Loucy (cell line): Measurements from ENCODE around the gene GLI1.

ENCODE experiments used
- H2AFZ ChIP-seq: fragments of 200-600 bp; sonication (generic); 2 replicates; pipeline ENCODE4 v1.6.0; 2016; ENCODE audit warnings: antibody characterized with exemption, mild to moderate bottlenecking, low read length, moderate library complexity
- H3F3A ChIP-seq: fragments of 200-600 bp; 2 replicates; pipeline ENCODE4 v1.6.0; 2016; ENCODE audit warnings: antibody characterized with exemption, low read depth, mild to moderate bottlenecking
- H3K27me3 ChIP-seq: fragments of 200-600 bp; sonication (generic); 2 replicates; pipeline ENCODE4 v1.6.1; 2014; ENCODE audit warnings: low read length, mild to moderate bottlenecking; ENCODE audit not compliant: insufficient read depth, poor library complexity, severe bottlenecking
- H3K36me3 ChIP-seq: fragments of 200-600 bp; sonication (generic); 2 replicates; pipeline ENCODE4 v1.6.1; 2016; ENCODE audit warnings: low read length; ENCODE audit not compliant: insufficient read depth
- H3K4me1 ChIP-seq: fragments of 200-600 bp; sonication (generic); 2 replicates; pipeline ENCODE4 v1.5.1; 2014; ENCODE audit warnings: low read length, mild to moderate bottlenecking; ENCODE audit not compliant: insufficient read depth, poor library complexity, severe bottlenecking
- H3K4me2 ChIP-seq: fragments of 200-600 bp; sonication (generic); 2 replicates; pipeline ENCODE4 v1.6.0; 2014; ENCODE audit warnings: antibody characterized with exemption, low read length, low read depth, mild to moderate bottlenecking; ENCODE audit not compliant: poor library complexity, severe bottlenecking
- H3K4me3 ChIP-seq: fragments of 200-600 bp; sonication (generic); 2 replicates; pipeline ENCODE4 v1.5.1; 2014; ENCODE audit warnings: low read length, mild to moderate bottlenecking, mixed read lengths; ENCODE audit not compliant: poor library complexity, severe bottlenecking
- H3K79me2 ChIP-seq: fragments of 200-600 bp; sonication (generic); 2 replicates; pipeline ENCODE4 v1.6.1; 2014; ENCODE audit warnings: low read length; ENCODE audit not compliant: insufficient read depth
- H3K9ac ChIP-seq: fragments of 200-600 bp; sonication (generic); 2 replicates; pipeline ENCODE4 v1.6.0; 2014; ENCODE audit warnings: mild to moderate bottlenecking, low read depth, low read length, moderate library complexity; ENCODE audit not compliant: poor library complexity, severe bottlenecking
- H3K9me2 ChIP-seq: fragments of 200-600 bp; sonication (generic); replicated peaks from 2 replicates; pipeline ENCODE4 v1.6.1; 2016; ENCODE audit warnings: low read depth, low read length, mixed read lengths
- H3K9me3 ChIP-seq: fragments of 200-600 bp; sonication (generic); 2 replicates; pipeline ENCODE4 v1.6.1; 2014; ENCODE audit warnings: mild to moderate bottlenecking, antibody characterized with exemption, low read length, low read depth; ENCODE audit not compliant: insufficient read depth
- H4K20me1 ChIP-seq: fragments of 200-600 bp; sonication (generic); 2 replicates; pipeline ENCODE4 v1.6.0; 2014; ENCODE audit warnings: antibody characterized with exemption, low read length, mild to moderate bottlenecking; ENCODE audit not compliant: insufficient read depth, poor library complexity, severe bottlenecking
- EZH2phosphoT487 ChIP-seq: fragments of 200-600 bp; IDR thresholded peaks from 2 replicates; pipeline ENCODE4 v1.6.1; 2018; ENCODE audit warnings: antibody characterized with exemption, mild to moderate bottlenecking, moderate library complexity, borderline replicate concordance
- TF ChIP-seq, protein P1 (sequence below): fragments of 200-600 bp; sonication (generic); conservative IDR thresholded peaks from 2 replicates; pipeline ENCODE4 v1.5.1; 2014; ENCODE audit warnings: mild to moderate bottlenecking, antibody characterized with exemption, low read length

GLI1 gene

DNA sequence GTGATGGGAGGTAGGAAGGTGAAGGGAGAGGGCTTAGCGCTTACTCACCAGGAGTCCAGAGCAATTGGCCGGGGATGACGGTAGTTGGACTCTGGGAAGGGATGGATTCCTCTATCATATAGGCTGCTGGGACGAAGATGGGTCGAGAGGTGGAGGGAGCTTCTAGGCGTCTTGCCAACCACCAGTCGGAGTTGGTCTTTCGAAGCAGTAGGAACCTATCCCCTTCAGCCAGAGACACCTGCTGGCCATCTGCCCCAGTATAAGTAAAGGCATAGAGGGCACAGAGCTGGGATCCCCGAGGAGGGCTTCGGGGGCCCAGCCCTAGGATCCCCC, 19.4 kb downstream of the GLI1 start:
- Histone ChIP-seq H3F3A (peaks cover 8% of the 10 kb centered on the region; the same call in 1 of the 2 replicates), H3K36me3 (peaks cover 3% of the 10 kb centered on the region; the same call in 1 of the 2 replicates), H3K27me3 (no peaks in the 10 kb centered on the region), H3K79me2 (peaks cover 50% of the 10 kb centered on the region), H4K20me1 (no peaks in the 10 kb centered on the region), H3K9ac (peak overlapping the region; percentile 86), H2AFZ (no peak overlapping the region), H3K4me1 (peaks cover 64% of the 10 kb centered on the region), H3K9me3 (no peaks in the 10 kb centered on the region), H3K4me2 (peak overlapping the region; percentile 90), H3K4me3 (peak overlapping the region; percentile 79), H3K9me2 (no peaks in the 10 kb centered on the region)
- no peak for TF ChIP-seq EZH2phosphoT487
- TF ChIP-seq, protein P1, sequence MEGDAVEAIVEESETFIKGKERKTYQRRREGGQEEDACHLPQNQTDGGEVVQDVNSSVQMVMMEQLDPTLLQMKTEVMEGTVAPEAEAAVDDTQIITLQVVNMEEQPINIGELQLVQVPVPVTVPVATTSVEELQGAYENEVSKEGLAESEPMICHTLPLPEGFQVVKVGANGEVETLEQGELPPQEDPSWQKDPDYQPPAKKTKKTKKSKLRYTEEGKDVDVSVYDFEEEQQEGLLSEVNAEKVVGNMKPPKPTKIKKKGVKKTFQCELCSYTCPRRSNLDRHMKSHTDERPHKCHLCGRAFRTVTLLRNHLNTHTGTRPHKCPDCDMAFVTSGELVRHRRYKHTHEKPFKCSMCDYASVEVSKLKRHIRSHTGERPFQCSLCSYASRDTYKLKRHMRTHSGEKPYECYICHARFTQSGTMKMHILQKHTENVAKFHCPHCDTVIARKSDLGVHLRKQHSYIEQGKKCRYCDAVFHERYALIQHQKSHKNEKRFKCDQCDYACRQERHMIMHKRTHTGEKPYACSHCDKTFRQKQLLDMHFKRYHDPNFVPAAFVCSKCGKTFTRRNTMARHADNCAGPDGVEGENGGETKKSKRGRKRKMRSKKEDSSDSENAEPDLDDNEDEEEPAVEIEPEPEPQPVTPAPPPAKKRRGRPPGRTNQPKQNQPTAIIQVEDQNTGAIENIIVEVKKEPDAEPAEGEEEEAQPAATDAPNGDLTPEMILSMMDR = no peak; the same call in 1 of the 2 replicates

- Histone ChIP-seq H3K9me3 (no peaks in the 10 kb centered on the region), H3K79me2 (peaks cover 45% of the 10 kb centered on the region), H3K4me2 (peak within 1 kb of the TSS; percentile 90), H3K36me3 (no peaks in the 10 kb centered on the region; the same call in 1 of the 2 replicates), H4K20me1 (no peaks in the 10 kb centered on the region), H3K4me3 (peak within 1 kb of the TSS; percentile 79), H3K9ac (peak within 1 kb of the TSS; percentile 86), H3K27me3 (no peaks in the 10 kb centered on the region), H3F3A (peaks cover 8% of the 10 kb centered on the region; the same call in 1 of the 2 replicates), H2AFZ (peak within 1 kb of the TSS; percentile 15; the same call in 1 of the 2 replicates), H3K9me2 (no peaks in the 10 kb centered on the region), H3K4me1 (peaks cover 58% of the 10 kb centered on the region)
- TF ChIP-seq EZH2phosphoT487 = no peak
- TF ChIP-seq, protein P1 = no peak
Observed at GRCh38 chr12:57479376-57480115, 20.0 kb downstream of the GLI1 start, which contains the start of gene ARHGAP9. TSS of gene ARHGAP9 (minus strand) at chr12:57479866. CDS start at chr12:57479406, 460 bp downstream.

DNA sequence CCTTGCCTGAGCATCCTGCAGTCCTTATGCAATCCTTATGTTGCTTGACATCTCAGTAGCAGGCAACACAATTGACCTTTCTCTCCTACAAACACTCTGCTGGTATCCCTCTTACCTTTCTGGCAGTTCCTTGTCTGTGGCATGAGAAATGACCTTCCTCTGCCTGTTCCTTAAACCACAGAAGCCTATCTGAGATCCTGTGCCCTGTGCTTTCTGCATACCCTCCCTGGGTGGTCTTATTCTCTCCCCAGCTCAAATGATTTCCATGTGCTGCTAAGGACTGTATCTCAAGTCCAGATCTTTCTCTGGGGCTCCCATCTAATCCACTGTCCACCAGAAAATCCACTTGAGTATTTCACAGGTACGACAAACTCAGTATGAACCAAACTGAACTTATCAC, 22.1 kb downstream of the GLI1 start:
- no peak for TF ChIP-seq EZH2phosphoT487
- TF ChIP-seq, protein P1 = no peak
- Histone ChIP-seq H3K36me3 (no peaks in the 10 kb centered on the region), H3K79me2 (peaks cover 24% of the 10 kb centered on the region), H3F3A (peaks cover 8% of the 10 kb centered on the region; the same call in 1 of the 2 replicates), H2AFZ (no peak overlapping the region), H3K9ac (no peak overlapping the region), H3K9me3 (no peaks in the 10 kb centered on the region), H3K4me3 (no peak overlapping the region), H3K27me3 (no peaks in the 10 kb centered on the region), H3K4me2 (no peak overlapping the region), H3K4me1 (peaks cover 45% of the 10 kb centered on the region), H4K20me1 (no peaks in the 10 kb centered on the region), H3K9me2 (no peaks in the 10 kb centered on the region)
